NCI-H1105 treated with DMSO at 0.1 percent for 48 hours (cell line): ENCODE measurements around the gene EEPD1.
"Not testable (repeated sequence)": the region's sequence is repeated elsewhere in the genome, so short reads cannot be mapped to it uniquely, and the experiment has no call there.

Experiments used
- DNase-seq: peaks from one replicate; lab custom pipeline; 2025; lab: John Stamatoyannopoulos, UW

The EEPD1 gene

DNA sequence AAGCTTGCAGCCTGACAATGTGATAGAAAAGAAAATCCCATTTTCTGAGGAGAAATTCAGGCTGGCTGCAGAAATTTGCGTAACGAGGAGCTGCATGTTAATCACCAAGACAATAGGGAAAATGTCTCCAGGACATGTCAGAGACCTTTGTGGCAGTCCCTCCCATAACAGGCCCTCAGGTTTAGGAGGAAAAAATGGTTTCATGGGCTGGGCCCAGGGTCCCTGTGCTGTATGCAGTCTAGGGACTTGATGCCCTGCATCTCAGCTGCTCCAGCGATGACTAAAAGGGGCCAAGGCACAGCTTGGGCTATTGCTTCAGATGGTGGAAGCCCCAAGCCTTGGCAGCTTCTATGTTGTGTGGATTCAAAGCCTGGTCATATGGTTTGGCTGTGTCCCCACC is 168.2 kb downstream of the EEPD1 start:
- DNase-seq: not testable (repeated sequence)

- no peak for DNase-seq
These were observed 183.3 kb downstream of the EEPD1 start for GRCh38 chr7:36336390-36336789.

GRCh38 chr7:36338256-36338655 is 185.2 kb downstream of the EEPD1 start:
- DNase-seq: no peak

GRCh38 chr7:36343548-36343947 is 190.5 kb downstream of the EEPD1 start:
- DNase-seq: no peak

DNA sequence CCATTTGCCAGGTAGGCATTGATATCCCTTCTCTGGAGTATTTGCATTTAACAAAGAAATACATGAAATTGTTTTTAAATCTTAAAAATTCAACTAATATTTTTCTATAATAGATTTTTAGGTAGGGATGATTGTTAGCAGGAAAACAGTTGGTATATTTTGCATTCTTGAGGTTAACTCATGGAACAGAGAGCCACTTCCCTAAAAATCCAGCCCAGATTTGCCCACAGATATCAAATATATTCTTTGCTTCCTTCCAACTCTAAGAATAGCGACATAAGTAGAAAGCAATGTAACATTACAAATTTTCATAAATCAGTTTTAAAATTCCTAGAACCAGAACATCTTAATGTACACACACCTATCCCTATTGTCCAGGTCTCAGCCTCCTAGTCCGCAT is 191.6 kb downstream of the EEPD1 start:
- DNase-seq: no peak

DNA sequence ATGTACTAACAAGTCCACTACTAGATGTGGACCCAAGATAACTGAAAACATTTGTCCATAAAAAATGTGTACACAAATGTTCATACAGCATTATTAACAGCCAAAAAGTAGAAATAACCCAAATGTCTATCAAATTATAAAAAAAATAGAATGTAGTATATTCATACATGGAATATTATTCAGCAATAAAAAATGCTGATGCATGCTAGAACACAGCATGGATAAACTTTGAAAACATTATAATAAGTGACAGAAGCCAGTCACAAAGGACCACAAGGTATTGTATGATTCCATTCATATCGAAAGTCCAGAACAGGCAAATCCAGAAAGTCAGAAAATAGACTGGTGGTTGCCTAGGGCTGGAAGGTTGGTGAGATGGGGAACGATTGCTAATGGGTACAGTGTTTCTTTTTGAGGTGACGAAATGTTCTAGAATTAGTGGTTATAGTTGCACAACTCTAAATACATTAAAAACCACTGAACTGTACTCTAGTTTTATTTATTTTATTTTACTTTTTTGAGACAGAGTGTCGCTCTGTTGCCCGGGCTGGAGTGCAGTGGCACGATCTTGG is 193.3 kb downstream of the EEPD1 start:
- no peak for DNase-seq

GRCh38 chr7:36348256-36348655 is 195.2 kb downstream of the EEPD1 start:
- no peak for DNase-seq

DNA sequence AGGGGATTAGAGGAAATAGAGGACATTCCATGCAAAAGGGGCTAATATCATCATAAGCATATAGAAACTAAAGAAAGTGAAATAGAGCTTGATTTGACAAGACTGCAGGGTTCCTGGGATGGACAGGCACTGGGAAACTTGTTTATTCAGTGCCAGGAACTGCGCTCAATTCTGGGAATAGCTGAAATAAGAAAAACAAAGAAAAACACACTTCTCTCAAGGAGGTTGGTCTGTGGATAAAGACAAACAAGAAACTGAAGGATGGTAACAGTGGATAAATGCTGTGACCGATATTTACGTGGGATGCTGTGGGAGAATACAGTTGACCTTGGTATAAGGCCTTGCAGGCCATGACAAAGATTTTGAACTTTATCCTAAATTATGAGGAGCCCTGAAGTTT is 195.7 kb downstream of the EEPD1 start:
- DNase-seq: no peak

DNA sequence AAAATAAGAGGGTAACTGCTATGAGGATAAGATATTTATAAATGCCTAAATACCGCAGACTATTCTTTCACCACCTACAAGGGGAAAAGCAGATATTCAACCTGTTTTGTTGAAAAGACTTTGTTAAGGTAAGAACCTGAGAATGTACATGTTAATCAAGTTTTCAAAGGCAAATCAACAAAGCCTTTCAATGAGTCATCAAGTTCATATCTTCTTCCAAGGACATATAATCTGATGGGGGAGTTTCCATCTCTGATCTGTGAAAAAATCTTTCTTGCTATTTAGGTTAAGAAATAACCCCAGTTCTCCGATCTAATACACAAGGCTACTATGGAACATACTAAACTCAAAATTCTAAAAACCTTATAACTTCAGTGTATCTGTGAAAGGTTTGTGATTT is 196.6 kb downstream of the EEPD1 start:
- DNase-seq: no peak
